ENCODE measurements around the gene DRD2.
"Not testable (repeated sequence)": the region's sequence is repeated elsewhere in the genome, so short reads cannot be mapped to it uniquely, and the experiment has no call there.

The DRD2 gene

DNA sequence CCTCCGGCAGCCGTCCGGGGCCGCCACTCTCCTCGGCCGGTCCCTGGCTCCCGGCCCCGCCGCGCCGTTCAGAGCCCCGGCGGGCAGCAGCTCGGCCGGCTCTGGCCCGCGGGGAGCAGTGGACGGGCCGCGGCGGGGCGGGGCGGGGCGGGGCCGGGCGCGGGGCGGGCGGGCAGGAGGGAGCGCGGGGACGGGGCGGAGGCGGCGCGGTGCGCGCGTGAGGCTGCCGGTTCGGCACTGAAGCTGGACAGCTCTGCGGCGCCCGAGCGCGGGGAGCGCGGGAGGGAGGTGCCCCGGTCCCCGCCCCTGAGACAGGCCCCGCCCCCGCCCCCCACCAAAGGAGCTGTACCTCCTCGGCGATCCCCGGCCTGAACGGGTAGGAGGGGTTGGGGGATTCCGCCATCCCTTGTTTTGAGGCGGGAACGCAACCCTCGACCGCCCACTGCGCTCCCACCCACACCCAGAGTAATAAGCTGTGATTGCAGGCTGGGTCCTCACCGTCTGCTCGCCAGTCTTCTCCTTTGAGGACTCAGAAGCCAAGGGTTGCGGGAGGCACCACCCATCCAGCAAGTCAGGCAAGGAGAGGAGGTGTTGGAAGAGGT, at the start of gene DRD2:
DRD2 (minus strand) TSS at position 239 of the 602 bp plus-strand sequence. CDS start 50,747 bp downstream, outside the sequence.
- DNase-seq: peak; percentile 38

DNA sequence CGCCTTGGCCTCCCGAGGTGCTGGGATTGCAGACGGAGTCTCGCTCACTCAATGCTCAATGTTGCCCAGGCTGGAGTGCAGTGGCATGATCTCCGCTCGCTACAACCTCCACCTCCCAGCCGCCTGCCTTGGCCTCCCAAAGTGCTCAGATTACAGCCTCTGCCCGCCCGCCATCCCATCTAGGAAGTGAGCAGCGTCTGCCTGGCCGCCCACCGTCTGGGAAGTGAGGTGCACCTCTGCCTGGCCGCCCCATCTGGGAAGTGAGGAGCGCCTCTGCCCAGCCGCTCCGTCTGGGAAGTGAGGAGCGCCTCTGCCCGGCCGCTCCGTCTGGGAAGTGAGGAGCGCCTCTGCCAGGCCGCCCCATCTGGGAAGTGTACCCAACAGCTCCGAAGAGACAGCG, 48.7 kb upstream of the DRD2 start:
- not testable (repeated sequence) for DNase-seq

DNA sequence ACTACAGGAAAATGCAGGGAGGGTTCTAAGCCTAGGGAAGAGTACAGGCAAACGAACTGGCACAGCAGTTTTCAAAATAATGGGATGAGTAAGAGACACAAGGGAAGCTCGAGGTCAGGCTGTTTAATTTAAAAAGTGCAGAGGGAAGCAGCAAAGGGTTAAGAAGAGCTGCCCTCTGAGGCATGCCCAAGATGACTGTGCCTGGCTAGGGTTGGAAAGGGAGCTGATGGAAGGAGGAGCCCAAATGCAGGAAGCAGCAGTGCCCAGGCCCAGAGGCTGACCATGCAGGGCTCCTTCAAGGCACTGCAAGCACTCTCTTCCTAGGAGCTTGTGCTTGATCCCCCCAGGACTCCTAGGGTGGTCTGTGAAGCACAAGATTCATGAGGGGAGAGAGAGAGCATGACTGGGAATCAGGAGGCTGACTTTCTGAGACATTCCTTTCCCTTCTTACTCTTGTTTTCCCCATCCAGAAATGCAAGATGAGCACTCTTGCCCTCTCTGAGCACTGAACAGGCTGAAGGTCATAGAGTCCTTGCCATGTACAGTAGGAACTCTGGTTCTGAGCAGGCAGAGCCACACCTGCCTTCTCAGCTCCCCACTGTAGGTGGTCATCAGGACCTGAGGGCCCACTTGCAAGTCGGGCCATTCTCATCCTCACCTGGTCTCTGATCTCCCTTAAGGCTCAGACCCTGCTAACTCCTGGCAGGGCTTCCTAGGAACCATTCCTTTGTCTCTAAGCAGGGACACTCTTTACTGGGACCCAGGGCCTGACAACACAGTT, 46.7 kb upstream of the DRD2 start:
- DNase-seq: no peak

DNA sequence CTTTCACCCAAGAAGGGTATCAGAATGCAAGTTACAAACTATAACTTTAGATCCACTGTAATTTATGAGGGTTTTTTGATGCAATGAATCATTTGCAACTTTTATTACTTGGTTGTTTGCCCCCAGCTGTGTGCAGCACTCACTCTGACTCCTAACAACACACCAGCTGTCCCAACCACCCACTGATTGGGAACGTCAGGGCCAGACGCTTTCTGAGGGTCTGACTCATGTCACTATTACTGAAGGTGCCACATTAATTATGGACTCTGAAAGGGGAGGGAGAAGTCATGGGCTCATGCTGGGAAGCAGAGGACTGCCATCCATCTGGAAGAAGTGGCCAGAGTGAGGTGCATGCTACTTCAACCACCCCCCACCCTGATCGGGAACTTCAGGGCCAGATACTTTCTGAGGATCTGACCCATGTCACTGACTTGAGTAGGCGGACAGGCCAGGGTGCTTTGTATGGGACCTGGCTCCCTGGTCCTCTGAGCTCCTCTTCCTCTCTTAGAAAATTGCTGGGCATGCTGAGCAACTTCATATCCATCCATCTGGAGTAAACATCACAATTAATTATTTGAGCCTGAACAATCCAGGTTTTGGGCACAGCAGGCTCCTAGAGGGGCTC, 44.9 kb upstream of the DRD2 start:
- no peak for DNase-seq

- DNase-seq: no peak
Measured at GRCh38 chr11:113518716-113519495, 43.7 kb upstream of the DRD2 start.

DNA sequence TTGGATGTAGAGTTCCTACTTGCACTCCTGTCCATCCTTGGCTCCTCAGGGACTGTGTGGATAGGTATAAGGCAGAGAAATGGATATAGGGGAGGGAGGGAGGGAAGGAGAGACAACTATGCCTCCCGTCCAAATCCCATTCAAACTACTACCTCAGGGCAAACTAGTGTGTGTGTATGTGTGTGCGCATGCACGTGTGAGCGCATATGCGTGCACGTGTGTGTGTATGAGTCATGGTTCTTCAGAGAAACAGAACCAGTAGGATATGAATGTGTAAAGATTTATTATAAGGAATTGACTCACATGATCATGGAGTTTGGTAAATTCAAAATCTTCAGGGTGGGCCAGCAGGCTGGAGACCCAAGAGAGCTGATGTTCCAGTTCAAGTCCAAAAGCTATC, 42.2 kb upstream of the DRD2 start:
- no peak for DNase-seq

DNA sequence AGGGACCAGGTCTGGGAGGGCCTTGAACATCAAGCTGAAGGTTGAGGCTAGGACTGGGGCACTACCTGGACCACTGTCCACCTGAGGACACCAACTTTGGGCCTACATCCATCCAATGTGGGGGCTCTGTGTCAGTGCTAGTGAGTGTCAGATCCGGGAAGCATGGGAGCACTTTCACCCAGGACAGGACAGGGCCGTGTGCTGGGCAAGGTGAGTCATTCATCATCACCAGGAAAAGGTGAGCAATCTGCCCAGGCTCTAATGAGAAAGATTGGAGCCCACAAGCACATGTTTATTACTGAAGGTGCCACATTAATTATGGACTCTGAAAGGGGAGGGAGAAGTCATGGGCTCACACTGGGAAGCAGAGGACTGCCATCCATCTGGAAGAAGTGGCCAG, 39.7 kb upstream of the DRD2 start:
- DNase-seq: no peak

- no peak for DNase-seq
Measured at GRCh38 chr11:113507341-113507740, 32.1 kb upstream of the DRD2 start.

- no peak for DNase-seq
Measured at GRCh38 chr11:113506893-113507292, 31.7 kb upstream of the DRD2 start.

DNA sequence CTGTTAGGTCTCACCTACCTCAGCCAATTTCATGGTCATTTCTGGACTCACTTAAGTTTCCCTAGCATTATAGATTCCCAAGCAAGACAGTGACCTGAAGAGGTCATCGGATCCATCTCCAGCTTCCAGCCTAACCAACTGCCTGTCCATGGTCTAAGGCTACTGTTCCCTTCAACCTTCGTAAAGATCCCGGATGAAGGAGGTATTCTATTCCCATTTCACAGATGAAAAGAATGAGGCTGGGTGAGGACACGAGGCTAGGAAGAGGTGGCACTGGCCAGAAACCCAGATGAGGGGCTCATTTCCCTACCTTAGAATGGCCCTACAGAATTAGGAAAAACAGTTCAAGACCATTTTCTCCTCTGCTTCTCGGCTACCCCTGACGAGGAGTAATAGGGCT, 31.3 kb upstream of the DRD2 start:
- no peak for DNase-seq

GRCh38 chr11:113505541-113506375, 30.6 kb upstream of the DRD2 start:
- DNase-seq: no peak

DNA sequence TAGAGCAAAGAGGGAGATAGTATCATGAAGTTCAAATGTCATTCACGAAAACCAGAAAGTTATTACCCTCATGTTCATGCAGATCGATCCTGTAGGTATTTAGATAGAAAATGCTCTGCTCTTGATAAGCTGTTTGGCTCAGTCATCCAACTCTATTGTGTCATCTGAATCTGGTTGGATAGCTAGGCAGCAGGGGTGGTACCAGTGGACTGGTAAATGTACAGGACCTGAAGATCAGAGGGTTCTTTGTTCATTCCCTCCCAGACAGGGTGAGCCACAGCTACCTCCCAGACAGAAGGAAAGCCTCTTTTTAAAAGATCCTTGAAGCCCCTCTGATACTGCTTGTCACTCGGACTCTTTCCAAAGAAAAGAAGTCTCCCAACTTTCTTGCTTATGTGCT, 29.8 kb upstream of the DRD2 start:
- no peak for DNase-seq

DNA sequence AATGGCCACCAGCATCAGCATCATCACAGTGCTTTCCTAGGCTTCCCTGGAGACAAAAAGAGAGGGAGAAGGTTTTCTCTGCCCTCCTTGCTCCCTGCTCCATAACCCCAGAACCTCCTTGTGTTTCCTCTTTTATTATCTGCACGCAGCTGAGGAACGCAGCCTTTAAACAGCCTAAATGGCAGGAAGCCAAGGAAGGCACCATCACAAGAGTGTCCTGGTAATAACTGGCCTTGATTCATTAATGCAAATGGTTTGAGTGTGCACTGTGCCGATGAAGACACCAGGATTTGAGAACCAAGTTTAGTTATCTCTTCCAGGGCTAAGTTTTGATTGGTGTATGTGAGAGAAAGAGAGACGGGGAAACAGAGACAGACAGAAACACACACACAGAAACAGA, 29.4 kb upstream of the DRD2 start:
- no peak for DNase-seq

DNA sequence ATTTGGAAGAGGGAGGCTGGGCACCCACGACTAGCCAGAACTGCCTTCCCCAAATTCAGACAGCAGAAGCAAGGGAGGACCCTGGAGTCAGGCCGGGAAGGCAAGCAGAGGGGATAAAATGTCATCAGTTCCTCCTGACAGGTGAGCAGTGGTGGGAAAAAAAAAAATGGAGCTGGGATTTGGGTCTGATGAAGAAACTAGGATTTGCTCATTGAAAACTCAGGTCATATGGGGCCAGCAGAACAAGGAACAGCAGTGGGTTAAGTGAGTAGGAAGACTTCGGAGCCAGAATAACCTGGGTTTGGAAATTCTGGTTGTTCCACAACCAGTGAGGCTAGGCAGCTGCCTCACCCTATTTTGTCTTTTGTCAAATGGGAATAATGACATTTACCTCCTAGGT, 28.9 kb upstream of the DRD2 start:
- DNase-seq: no peak

DNA sequence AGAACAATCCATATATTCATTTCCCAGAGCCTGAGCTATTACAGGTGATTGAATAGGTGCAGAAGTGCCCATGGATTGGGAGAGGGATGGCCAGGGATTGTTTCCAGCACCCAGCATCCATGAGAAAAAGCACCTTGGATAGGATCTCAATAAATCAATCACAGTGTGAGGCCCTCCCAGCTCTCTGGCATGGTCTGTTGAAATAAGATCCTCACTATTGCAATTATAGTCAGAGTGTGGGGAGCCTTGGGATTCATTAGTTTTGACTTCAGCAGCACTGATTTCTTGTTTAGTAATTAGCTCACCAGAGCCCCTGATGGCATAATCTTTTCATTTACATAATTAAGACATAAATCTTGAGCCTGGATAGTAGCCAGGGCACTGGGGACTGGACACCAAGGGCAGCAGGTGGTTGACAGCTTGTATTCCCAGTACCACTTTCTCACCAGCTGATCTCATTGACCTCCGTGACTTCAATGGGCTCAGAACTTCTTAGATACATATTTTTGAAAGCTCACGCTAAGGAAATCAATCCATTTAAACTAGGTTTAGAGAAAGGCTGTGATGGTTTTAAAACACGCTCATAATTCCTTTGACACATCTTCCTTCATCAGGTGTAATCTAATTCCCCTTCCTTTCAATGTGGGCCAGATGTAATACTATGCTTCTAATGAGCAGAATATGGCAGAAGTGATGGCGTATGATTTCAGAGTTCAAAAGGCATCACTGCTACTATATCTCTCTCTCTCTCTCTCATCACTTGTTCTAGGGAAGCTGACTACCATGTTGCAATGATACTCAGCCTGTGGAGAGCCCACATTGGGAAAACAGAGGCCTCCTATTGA, 22.1 kb upstream of the DRD2 start:
- no peak for DNase-seq

DNA sequence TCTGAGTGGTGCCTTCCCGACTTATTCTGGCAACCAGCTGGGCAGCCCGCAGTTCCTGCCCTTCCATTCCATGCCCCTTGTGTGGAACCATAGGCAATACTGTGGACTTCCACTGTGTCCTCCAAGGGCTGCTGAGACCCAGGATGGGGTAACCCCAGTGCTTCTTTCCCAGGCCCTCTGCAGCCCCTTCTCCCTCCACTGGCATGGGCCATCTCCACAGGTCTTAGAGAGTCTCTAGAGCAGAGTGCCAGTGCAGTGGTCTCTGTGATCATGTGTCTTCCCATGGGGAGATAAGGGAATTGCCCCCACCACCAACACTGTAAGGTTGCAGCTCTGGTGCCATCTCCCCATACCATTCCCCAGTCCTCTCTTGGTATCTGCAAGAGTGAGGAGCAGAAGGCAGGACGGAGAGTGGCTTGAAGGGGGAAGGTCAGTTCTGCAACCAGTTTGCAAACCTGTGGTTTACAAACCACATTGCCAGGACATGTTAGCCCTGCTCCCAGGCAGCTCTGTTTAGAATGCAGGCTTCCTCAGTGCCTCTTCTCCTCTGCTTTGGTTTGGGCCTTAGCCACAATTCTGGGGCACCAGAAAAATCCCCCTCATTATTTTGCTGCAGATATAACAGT, 20.9 kb upstream of the DRD2 start:
- DNase-seq: no peak

DNA sequence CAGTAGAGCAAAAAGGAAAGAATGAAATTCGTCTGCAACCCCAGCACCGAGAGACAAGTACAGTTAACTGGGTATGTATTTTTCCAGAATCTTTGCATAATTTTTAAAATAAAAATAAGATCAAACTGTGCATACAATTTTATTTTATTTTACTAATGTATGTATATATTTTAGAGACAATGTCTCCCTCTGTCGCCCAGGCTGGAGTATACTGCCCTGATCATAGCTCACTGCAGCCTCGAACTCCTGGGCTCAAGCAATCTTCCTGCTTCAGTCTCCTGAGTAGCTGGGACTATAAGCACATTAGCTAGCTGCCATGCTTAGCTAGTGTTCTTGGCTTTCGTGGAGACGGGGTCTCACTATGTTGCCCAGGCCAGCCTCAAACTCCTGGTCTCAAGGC, 18.8 kb upstream of the DRD2 start:
- no peak for DNase-seq

DNA sequence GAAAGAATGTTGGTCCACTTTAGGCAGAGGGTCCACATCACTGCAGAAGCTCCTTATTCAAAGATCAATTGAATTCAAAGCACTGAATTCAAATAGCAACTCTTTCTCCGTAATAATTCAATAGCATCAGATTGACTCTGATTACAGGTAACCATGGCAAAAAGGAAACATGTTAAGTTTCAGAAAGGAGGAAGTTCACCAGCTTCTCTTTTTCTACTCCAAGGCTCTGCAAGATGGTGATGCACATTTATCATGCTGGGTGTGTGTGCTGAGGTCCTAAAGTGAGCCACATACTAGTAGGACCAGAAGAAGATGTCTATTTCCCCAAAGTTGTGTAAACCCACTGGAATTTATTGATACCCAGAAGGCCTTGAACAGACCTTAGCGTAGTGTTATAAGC, 18.0 kb upstream of the DRD2 start:
- no peak for DNase-seq

- DNase-seq: no peak
Measured at GRCh38 chr11:113488931-113489351, 13.7 kb upstream of the DRD2 start.

- DNase-seq: no peak
Measured at GRCh38 chr11:113487622-113488021, 12.4 kb upstream of the DRD2 start.

DNA sequence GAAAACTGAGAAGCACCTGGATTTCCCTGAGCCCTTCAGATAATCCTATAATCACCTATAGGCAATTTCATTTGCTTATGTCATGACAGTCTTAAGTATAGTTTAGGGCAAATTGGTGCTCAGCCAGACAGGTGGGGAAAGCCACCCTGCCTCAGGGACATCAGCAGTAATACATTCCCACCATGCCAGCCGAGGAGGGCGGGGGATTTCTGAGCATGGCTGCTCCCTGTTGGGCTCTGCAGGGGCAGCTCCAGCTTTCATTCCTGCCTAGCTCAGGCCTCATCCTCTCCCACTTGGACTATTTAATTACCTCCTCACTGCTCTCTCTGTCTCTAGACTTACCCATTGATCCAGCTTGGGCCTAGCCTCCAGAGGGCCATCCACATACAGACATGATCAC, 9.0 kb upstream of the DRD2 start:
- no peak for DNase-seq
